ENCODE measurements around the gene IRGQ. TPM values are rescaled to one million over a fixed set of nuclear protein-coding genes. Genes with fewer than 3 reads are reported as not detected.
"Not testable (repeated sequence)": the region's sequence is repeated elsewhere in the genome, so short reads cannot be mapped to it uniquely, and the experiment has no call there.

Gene IRGQ
- total and polyA plus RNA-seq, 5 donors: 9.4 to 29.2 (median 23.4) TPM

DNA sequence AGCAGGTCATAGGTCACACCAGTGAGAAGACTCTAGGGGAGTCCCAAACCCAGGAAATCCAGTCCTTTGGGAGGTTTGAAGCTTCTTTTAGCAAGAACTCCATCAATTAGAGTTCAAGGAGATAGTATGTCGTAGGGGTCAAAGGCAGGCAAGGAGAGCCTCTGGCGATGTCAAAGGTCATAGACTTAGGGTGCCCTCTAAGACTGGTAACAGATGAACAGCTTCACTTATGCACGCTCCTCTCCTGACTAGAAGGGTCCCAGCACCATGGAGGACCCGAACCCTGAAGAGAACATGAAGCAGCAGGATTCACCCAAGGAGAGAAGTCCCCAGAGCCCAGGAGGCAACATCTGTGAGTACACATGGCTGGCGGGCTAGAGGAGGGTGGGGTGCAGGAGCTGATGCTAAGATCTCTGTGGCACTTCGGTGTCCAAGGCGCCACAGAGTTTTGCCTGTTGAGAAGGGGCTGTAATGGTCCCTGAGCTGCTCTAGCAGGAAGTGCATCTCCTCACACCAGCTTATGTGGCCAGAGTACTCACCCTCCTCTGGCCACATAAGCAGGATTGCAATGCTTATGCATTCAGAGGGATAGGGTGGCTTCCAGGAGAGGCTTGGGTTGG is 1.0 kb upstream of the IRGQ start:
- intact Hi-C loops (cut with DNase I): loop anchor here in 1 of 4 donors (2.0 kb wide), 1 partner anchor 22 kb away; the partner anchor contains the start of genes PINLYP and XRCC1
- peak in 2 of 3 donors; percentile 48 to 62 for DNase-seq
- Histone ChIP-seq H3K9me3 (ENCODE audit: control insufficient read depth, low read length) (no peaks in the 10 kb centered on the region), H3K4me1 (ENCODE audit: control insufficient read depth, insufficient read depth, low read length) (peaks cover 6% of the 10 kb centered on the region), H3K27ac (ENCODE audit: low read length) (peak overlapping the region; percentile 100), H3K4me3 (ENCODE audit: low read length) (peak overlapping the region; percentile 82), H3K27me3 (ENCODE audit: control insufficient read depth, insufficient read depth) (no peaks in the 10 kb centered on the region)
- no peak for ATAC-seq
- WGBS: 23% methylated on average over 7 of the region's 7 CpGs

- Histone ChIP-seq H3K27ac (ENCODE audit: low read length) (peak overlapping the region; percentile 83), H3K27me3 (ENCODE audit: control insufficient read depth, insufficient read depth) (no peaks in the 10 kb centered on the region), H3K4me3 (ENCODE audit: low read length) (peak overlapping the region; percentile 75), H3K9me3 (ENCODE audit: control insufficient read depth, low read length) (no peaks in the 10 kb centered on the region), H3K4me1 (ENCODE audit: control insufficient read depth, insufficient read depth, low read length) (peaks cover 6% of the 10 kb centered on the region)
- WGBS: 2% methylated on average over 18 of the region's 18 CpGs
- DNase-seq (no peak), ATAC-seq (peak in 1 of 2 donors; percentile 37)
- intact Hi-C loops (cut with DNase I): no loop called here
These were observed 332 bp downstream of the IRGQ start for GRCh38 chr19:43595605-43595998.

GRCh38 chr19:43594710-43595604 is 977 bp downstream of the IRGQ start:
- intact Hi-C loops (cut with DNase I): no loop called here
- H3K27ac ChIP-seq (ENCODE audit: low read length): peak overlapping the region; percentile 83
- ATAC-seq (peak; percentile 2 to 15), DNase-seq (peak; percentile 51 to 79 (median 77))
- no peaks in the 10 kb centered on the region for H3K27me3 ChIP-seq (ENCODE audit: control insufficient read depth, insufficient read depth)
- peak overlapping the region; percentile 75 for H3K4me3 ChIP-seq (ENCODE audit: low read length)
- H3K9me3 ChIP-seq (ENCODE audit: control insufficient read depth, low read length): no peaks in the 10 kb centered on the region
- H3K4me1 ChIP-seq (ENCODE audit: control insufficient read depth, insufficient read depth, low read length): peaks cover 6% of the 10 kb centered on the region
- 2% methylated on average over 64 of the region's 64 CpGs for WGBS

DNA sequence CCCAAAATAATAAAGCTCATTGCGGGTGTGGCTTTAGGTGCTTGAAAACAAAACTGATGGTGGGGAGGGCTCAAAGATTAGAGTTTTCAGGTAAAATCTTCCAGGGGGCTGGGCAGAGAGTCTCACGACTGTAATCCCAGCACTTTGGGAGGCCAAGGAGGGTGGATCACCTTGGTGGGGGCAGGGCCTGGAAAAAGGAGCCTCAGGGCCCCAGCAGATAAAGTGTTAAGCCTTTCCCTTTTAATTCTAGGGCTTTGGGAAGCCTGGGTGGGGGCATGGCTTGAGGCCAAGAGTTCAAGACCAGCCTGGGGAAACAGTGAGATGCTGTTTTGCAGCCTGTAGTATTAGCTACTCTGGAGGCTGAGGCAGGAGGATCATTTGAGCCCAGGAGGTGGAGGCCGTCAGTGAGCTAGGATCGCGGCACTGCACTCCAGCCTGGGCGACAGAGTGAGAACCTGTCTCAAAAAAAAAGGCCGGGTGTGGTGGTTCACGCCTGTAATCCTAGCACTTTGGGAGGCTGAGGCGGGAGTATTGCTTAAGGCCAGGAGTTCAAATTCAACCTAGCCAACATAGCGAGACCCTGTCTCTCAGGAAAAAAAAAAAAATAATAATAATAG is 1.7 kb downstream of the IRGQ start:
- DNase-seq (no peak), ATAC-seq (no peak)
- Histone ChIP-seq H3K4me3 (ENCODE audit: low read length) (peak overlapping the region; percentile 75), H3K27ac (ENCODE audit: low read length) (no peak overlapping the region), H3K9me3 (ENCODE audit: control insufficient read depth, low read length) (no peaks in the 10 kb centered on the region), H3K27me3 (ENCODE audit: control insufficient read depth, insufficient read depth) (no peaks in the 10 kb centered on the region), H3K4me1 (ENCODE audit: control insufficient read depth, insufficient read depth, low read length) (peaks cover 6% of the 10 kb centered on the region)
- intact Hi-C loops (cut with DNase I): no loop called here
- 89% methylated on average over 10 of the region's 10 CpGs for WGBS

- Histone ChIP-seq H3K27ac (ENCODE audit: low read length) (no peak overlapping the region), H3K4me3 (ENCODE audit: low read length) (no peak overlapping the region), H3K4me1 (ENCODE audit: control insufficient read depth, insufficient read depth, low read length) (peaks cover 6% of the 10 kb centered on the region), H3K27me3 (ENCODE audit: control insufficient read depth, insufficient read depth) (no peaks in the 10 kb centered on the region), H3K9me3 (ENCODE audit: control insufficient read depth, low read length) (no peaks in the 10 kb centered on the region)
- WGBS: 94% methylated on average over 37 of the region's 37 CpGs
- DNase-seq (peak in 1 of 3 donors; percentile 57), ATAC-seq (no peak)
- intact Hi-C loops (cut with DNase I): no loop called here
These were observed 3.1 kb downstream of the IRGQ start for GRCh38 chr19:43592800-43593350.

DNA sequence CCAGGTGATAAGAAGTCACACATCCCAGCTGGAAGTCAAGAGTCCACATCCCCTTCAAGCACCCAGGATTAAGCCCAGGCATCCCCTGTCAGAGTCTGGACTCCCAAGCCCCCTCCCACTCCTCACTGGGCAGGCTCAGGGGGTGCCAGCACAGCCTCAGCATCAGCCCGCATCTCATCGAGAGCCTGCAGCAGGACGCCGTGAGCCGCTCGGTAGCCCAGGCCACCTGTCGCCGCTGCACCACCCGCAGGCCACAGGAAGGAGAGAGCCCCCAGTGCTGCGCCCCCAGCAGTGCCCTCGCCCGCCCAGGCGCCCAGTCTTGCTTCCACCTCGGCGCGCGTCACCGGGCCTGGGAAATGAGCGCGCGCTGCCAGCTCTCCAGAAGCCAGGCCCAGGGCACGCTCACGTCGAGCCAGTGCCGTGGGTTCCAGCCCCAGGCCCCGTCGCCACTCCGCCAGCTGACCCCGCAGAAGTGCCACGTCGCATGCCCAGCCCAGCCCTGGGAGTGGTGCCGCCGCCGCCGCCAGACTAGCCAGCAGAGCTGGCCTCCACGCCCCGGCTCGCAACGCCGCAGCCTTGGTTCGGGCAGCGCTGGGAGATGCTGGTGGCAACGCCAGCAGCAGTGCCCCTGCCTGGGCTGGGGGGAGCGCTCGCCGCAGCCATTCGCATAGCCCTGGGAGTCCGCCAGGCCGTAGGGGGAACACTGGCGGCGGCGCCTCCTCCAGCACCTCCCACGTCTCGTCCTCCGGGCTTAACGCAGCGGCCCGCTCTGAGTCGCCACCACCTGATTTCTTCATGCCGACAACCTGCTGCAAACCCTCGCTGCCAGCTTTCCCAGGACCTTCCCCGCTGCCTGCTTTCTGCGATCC is 3.8 kb downstream of the IRGQ start:
- ATAC-seq (no peak), DNase-seq (peak in 1 of 3 donors; percentile 53)
- intact Hi-C loops (cut with DNase I): no loop called here
- 94% methylated on average over 63 of the region's 63 CpGs for WGBS
- H3K27me3 ChIP-seq (ENCODE audit: control insufficient read depth, insufficient read depth): no peaks in the 10 kb centered on the region
- H3K27ac ChIP-seq (ENCODE audit: low read length): no peak overlapping the region
- H3K9me3 ChIP-seq (ENCODE audit: control insufficient read depth, low read length): no peaks in the 10 kb centered on the region
- H3K4me1 ChIP-seq (ENCODE audit: control insufficient read depth, insufficient read depth, low read length): peaks cover 4% of the 10 kb centered on the region
- H3K4me3 ChIP-seq (ENCODE audit: low read length): no peak overlapping the region

- no peak for DNase-seq
- intact Hi-C loops (cut with DNase I): no loop called here
- no peaks in the 10 kb centered on the region for H3K9me3 ChIP-seq (ENCODE audit: control insufficient read depth, low read length)
- H3K27me3 ChIP-seq (ENCODE audit: control insufficient read depth, insufficient read depth): no peaks in the 10 kb centered on the region
- H3K4me1 ChIP-seq (ENCODE audit: control insufficient read depth, insufficient read depth, low read length): no peaks in the 10 kb centered on the region
- no peak overlapping the region for H3K27ac ChIP-seq (ENCODE audit: low read length)
- 81% methylated on average over 6 of the region's 6 CpGs for WGBS
- H3K4me3 ChIP-seq (ENCODE audit: low read length): no peak overlapping the region
- no peak for ATAC-seq
These were observed 6.3 kb downstream of the IRGQ start for GRCh38 chr19:43589678-43590077.

GRCh38 chr19:43589277-43589676 is 6.7 kb downstream of the IRGQ start:
- no peak for DNase-seq
- Histone ChIP-seq H3K27me3 (ENCODE audit: control insufficient read depth, insufficient read depth) (no peaks in the 10 kb centered on the region), H3K4me1 (ENCODE audit: control insufficient read depth, insufficient read depth, low read length) (no peaks in the 10 kb centered on the region), H3K4me3 (ENCODE audit: low read length) (no peak overlapping the region), H3K9me3 (ENCODE audit: control insufficient read depth, low read length) (no peaks in the 10 kb centered on the region), H3K27ac (ENCODE audit: low read length) (no peak overlapping the region)
- 87% methylated on average over 5 of the region's 5 CpGs for WGBS
- ATAC-seq: no peak
- intact Hi-C loops (cut with DNase I): no loop called here

GRCh38 chr19:43587029-43587428 is 8.9 kb downstream of the IRGQ start:
- H3K27ac ChIP-seq (ENCODE audit: low read length); intact Hi-C loops (cut with DNase I); H3K4me3 ChIP-seq (ENCODE audit: low read length); H3K9me3 ChIP-seq (ENCODE audit: control insufficient read depth, low read length); H3K27me3 ChIP-seq (ENCODE audit: control insufficient read depth, insufficient read depth); DNase-seq; H3K4me1 ChIP-seq (ENCODE audit: control insufficient read depth, insufficient read depth, low read length); ATAC-seq: not testable (repeated sequence)
- WGBS: 95% methylated on average over 3 of the region's 3 CpGs

DNA sequence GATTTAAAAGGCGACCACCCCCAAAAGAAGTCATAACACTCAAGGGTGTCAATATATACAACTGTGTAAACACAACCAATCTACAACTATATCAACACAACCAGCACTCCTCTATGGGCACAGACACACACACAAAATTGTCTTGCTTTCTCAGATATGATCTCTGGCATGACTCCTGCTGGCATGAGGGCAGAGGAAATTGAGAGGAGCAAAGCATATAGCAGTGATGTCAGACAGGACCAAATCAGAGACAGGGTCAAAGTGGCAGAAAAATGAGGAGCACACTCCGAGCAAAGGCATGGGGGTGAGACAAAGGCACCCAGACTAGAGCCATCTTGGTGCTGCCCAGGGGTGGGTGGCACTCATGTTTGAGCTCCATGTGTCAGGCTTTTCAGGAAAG is 9.6 kb downstream of the IRGQ start:
- H3K27ac ChIP-seq (ENCODE audit: low read length): no peak overlapping the region
- DNase-seq: no peak

More for the DNA sequence above, 9.6 kb downstream of the IRGQ start:
- WGBS: 87% methylated on average over 2 of the region's 2 CpGs
- intact Hi-C loops (cut with DNase I): no loop called here
- H3K4me1 ChIP-seq (ENCODE audit: control insufficient read depth, insufficient read depth, low read length): no peaks in the 10 kb centered on the region
- ATAC-seq: no peak
- no peaks in the 10 kb centered on the region for H3K27me3 ChIP-seq (ENCODE audit: control insufficient read depth, insufficient read depth)
- H3K4me3 ChIP-seq (ENCODE audit: low read length): no peak overlapping the region
- no peaks in the 10 kb centered on the region for H3K9me3 ChIP-seq (ENCODE audit: control insufficient read depth, low read length)
